Upper lobe of left lung (tissue), 4 donors: ENCODE measurements around the gene NXPH3.

Source experiments
- CTCF ChIP-seq, 6 experiments: fragments of 450-650 bp in 4 of 6; fragments of 200-600 bp in 2 of 6; sonication (generic) in 2 of 6; IDR thresholded peaks; one replicate each; pipeline ENCODE4 v1.5.1; 2016 to 2019; ENCODE audit warnings: antibody characterized with exemption in 6 of 6
- POLR2A ChIP-seq, 4 donors: fragments of 450-650 bp; IDR thresholded peaks; one replicate each; pipeline ENCODE4 v1.5.1; 2016 to 2017; ENCODE audit warnings: antibody characterized with exemption in 4 of 4, mild to moderate bottlenecking in 2 of 4

GRCh38 chr17:49604314-49604869 lies 28.7 kb downstream of the NXPH3 start:
- TF ChIP-seq POLR2A (IDR thresholded peaks at IDR 0.05) (no peak), CTCF (IDR thresholded peaks at IDR 0.05) (no peak)
